Aorta (tissue), 5 donors: ENCODE data around the gene IL6ST. TPM values are rescaled to one million over a fixed set of nuclear protein-coding genes. Genes with fewer than 3 reads are reported as not detected.
"Not testable (repeated sequence)": the region's sequence is repeated elsewhere in the genome, so short reads cannot be mapped to it uniquely, and the experiment has no call there.

ENCODE experiments used
- ATAC-seq: fragments of 200-7000 bp; cut with Tn5 transposase; one replicate; pipeline ENCODE4 v1.9.1; 2022; ENCODE audit warnings: moderate library complexity; ENCODE audit not compliant: low FRiP score
- DNase-seq, 2 donors: peaks; one replicate each; pipeline ENCODE4 v3.0.0-alpha.2; 2020
- H3K27ac ChIP-seq, 2 donors: one replicate each; pipeline ENCODE4 v1.5.1; 2013; ENCODE audit warnings: low read length in 2 of 2, mild to moderate bottlenecking in 2 of 2, moderate library complexity in 2 of 2, control low read depth in 1 of 2, inconsistent platforms in 1 of 2, low read depth in 1 of 2
- H3K27me3 ChIP-seq, 2 donors: one replicate each; pipeline ENCODE4 v1.6.1; 2013; ENCODE audit warnings: control low read depth in 1 of 2, low read length in 1 of 2, mild to moderate bottlenecking in 1 of 2, moderate library complexity in 1 of 2; ENCODE audit not compliant: insufficient read depth in 2 of 2, control insufficient read depth in 1 of 2
- H3K36me3 ChIP-seq, 2 donors: one replicate each; pipeline ENCODE4 v1.6.1; 2013; ENCODE audit warnings: control low read depth in 1 of 2, low read length in 1 of 2, mild to moderate bottlenecking in 1 of 2; ENCODE audit not compliant: insufficient read depth in 2 of 2, control insufficient read depth in 1 of 2
- H3K4me1 ChIP-seq, 2 donors: one replicate each; pipeline ENCODE4 v1.6.1; 2013; ENCODE audit warnings: low read length in 2 of 2, control low read depth in 1 of 2, mild to moderate bottlenecking in 1 of 2, moderate library complexity in 1 of 2; ENCODE audit not compliant: insufficient read depth in 2 of 2, control insufficient read depth in 1 of 2
- H3K4me3 ChIP-seq, 2 donors: one replicate each; pipeline ENCODE4 v1.5.1; 2013; ENCODE audit warnings: low read length in 2 of 2, control low read depth in 1 of 2, mild to moderate bottlenecking in 1 of 2
- H3K9me3 ChIP-seq: one replicate; pipeline ENCODE4 v1.6.1; 2013; ENCODE audit warnings: mild to moderate bottlenecking, low read length; ENCODE audit not compliant: control insufficient read depth
- WGBS, 2 donors: extraction: QIAGEN DNeasy Blood & Tissue Kit; methylation state at CpG; one replicate each; pipeline ENCODE4 v1.1.7; 2013; 5-methylcytosine and 5-hydroxymethylcytosine counted together
- intact Hi-C, 2 donors: fragments of 100-400 bp; cut with DNase I; formaldehyde crosslinking; loops; one replicate each; pipeline versions ENCODE4 v1.14.2 to v1.15.0; 2022
- polyA plus RNA-seq, 2 donors: library from polyadenylated mRNA; stranded (reverse); fragments of 200-250 nt; gene quantifications; one replicate each; pipeline ENCODE4 v1.2.3, GENCODE V29; 2013
- total RNA-seq, 2 donors: library from RNA; stranded (reverse); fragmentation: NEBNext Ultra II Directional; extraction: Animal tissue kit (Norgen Biotek cat#: 25700); gene quantifications; one replicate each; pipeline ENCODE4 v1.2.1, GENCODE V29; 2021
- donor health status: healthy with polysubstance abuse.
- donor health status: Bipolar disorder and iron deficiency.
- donor health status: DM: no; HTN: no; CAD: no.
- donor health status: DM: no; HTN: no; CAD: no.
- donor health status: DM: yes; HTN: yes; CAD: no.

Gene IL6ST
- total and polyA plus RNA-seq, 4 donors = 59.0 to 370 (median 213) TPM

DNA sequence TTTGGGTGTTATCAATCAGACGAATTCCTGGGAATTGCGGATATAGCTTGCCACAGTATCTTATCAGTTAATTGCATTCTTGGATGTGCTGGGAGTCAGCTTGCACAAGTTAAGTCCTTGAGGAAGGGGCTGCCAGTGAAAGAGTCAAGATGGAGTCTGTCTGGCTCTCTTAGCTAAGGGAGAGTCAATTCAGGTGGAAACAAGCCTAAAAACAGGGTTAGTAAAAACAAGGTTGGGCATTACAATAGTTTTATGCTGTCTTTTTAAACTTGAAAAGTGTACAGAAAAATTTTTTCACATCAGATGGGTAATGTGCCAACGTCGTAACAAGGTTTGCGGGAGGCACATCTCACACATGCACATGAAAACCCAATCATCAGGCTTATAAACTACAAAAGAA lies 5.5 kb upstream of the IL6ST start:
- H3K36me3 ChIP-seq, H3K4me1 ChIP-seq, ATAC-seq, H3K27me3 ChIP-seq, H3K27ac ChIP-seq, DNase-seq, H3K4me3 ChIP-seq, intact Hi-C loops, H3K9me3 ChIP-seq: not testable (repeated sequence)
- 83% methylated on average over 5 of the region's 5 CpGs for WGBS, 2 donors

DNA sequence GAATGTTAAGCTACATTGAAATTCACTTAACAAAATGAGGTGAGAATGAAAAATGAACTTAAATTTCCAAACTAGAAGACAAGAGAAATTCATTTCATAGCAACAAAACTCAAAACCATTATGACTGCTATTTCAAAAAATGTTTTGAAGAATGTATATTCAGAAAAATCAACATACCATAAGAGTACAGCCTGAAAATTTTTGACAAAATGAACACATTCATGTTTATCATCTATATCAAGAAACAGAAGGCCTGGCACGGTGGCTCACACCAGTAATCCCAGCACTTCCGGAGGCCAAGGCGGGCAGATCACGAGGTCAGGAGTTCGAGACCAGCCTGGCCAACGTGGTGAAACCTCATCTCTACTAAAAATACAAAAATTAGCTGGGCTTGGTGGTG lies 4.2 kb upstream of the IL6ST start:
- Histone ChIP-seq H3K27me3 (no peaks in the 10 kb centered on the region), H3K9me3 (no peaks in the 10 kb centered on the region), H3K27ac (no peak overlapping the region), H3K4me3 (no peak overlapping the region), H3K4me1 (no peaks in the 10 kb centered on the region), H3K36me3 (no peaks in the 10 kb centered on the region)
- ATAC-seq (no peak), DNase-seq (no peak)
- 64 to 66% methylated on average over 6 of the region's 6 CpGs for WGBS, 2 donors
- intact Hi-C loops = loop anchor here (10.0 kb wide), 2 partner anchors 166 to 176 kb away; no protein-coding TSS in a partner anchor

DNA sequence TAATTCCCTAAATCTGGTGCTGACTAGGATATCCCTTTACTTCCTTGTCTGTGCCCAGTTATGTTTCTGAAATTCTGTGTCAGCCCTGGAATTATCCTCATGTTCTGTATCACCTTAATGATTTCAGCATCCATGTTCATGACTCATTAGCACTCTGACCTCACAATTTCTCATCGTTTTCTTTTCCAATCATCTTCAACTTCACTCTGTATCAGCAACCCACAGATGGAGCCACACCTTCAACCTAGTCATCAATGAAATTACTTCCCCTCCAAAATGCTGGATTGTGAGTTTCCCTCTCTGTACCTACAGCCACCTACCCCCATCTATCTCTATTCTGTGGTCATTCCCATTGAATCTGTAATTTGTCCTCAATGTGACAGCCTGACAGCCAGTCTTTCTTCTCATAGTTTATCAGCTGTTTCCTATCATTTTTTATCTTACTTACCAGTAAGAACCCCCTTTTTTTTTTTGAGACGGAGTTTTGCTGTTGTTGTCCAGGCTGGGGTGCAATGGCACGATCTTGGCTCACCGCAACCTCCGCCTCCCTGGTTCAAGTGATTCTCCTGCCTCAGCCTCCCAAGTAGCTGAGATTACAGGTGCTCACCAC lies 3.1 kb upstream of the IL6ST start:
- ATAC-seq = no peak
- Histone ChIP-seq H3K4me3 (no peak overlapping the region), H3K9me3 (no peaks in the 10 kb centered on the region), H3K36me3 (no peaks in the 10 kb centered on the region), H3K27me3 (no peaks in the 10 kb centered on the region), H3K27ac (no peak overlapping the region), H3K4me1 (no peaks in the 10 kb centered on the region)
- WGBS, 2 donors = 82 to 88% methylated on average over 5 of the region's 5 CpGs
- no peak for DNase-seq
- intact Hi-C loops = loop anchor here (10.0 kb wide), 2 partner anchors 167 to 177 kb away; no protein-coding TSS in a partner anchor

DNA sequence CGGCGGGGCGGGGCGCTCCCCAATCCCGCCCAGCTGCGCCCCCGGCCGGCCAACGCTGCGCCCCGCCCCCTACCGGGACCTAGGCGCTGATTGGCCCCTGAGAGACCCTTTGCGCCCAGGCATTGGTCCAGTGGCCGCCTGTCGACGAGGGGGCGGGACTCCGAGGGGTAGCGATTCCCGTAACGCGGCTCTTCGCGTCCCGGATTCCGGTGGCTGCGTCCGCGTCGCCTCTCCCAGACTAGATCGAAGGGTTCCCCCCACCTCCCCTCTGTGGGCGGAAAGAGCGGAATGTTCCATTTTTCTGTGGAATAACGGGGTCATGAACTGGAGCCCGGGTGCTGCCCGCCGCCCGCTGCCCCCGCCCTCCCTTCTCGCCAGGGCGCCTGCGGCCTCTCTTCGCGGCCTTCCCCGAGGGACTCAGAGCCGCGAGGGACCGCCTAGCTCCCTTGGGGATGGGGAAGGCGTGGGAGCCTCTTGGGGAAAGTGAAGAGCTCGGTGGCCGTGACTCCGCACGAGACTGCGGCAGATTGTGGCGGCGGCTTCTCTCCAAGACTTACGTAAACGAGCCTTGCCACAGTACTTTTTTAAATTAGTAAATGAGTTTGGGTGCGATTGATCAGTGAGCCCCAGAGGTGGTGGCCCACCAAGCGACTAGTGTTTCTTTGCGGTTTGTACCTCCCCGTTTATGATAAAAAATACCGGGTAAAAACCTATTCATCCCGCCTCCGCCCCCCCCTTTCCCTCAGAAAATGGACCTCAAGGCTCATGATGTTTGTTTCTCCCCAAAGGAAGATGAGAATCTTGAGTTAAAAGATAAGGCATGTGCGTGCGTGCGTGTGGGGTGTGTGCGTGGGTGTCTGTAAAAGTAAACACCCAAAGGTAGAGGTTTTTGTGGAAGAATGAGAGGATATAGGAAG lies 493 bp upstream of the IL6ST start:
- ATAC-seq = peak; percentile 98

DNA sequence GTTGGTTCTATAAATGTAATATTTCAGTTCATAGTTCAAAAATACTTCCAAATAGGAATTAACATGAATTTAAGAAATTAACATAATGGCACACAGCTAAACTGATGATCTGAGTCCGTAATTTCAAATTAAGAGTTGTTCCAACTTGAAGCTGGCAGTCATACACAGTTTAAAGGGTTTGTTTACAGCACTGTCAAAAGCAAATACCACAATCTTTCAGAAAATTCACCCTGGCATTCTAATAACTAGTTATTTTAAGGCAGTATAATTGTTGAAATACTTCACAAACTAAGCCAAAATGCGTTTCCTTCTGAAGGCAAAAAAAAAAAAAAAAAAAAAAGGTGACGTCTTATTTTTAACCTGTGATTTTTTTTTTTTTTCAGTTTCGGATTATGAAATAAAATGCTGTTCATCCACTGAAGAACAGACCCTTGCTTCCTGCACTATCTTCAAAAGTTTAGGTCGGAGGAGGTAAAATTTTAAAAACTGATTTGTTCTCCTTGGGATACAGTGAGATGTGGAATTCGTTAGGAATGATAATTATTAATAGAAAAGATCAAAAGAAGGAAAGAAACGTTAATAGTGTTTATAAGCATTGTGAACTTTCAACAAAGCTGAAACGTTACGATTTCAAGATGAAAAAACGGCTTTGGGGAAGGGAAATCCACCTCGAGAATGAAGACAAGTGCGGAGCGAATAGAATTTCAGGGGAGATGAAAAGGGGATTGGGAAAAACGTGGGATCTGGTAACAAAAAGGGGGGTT lies 850 bp downstream of the IL6ST start:
- no peak for ATAC-seq
- no peaks in the 10 kb centered on the region for H3K27me3 ChIP-seq
- intact Hi-C loops = loop anchor here (10.0 kb wide), 2 partner anchors 171 to 181 kb away; no protein-coding TSS in a partner anchor

More for the DNA sequence above, 493 bp upstream of the IL6ST start:
- Histone ChIP-seq H3K4me3 (peak overlapping the region; percentile 29 to 86), H3K4me1 (no peaks in the 10 kb centered on the region), H3K36me3 (no peaks in the 10 kb centered on the region), H3K27ac (peak overlapping the region; percentile 78 to 79), H3K9me3 (no peaks in the 10 kb centered on the region), H3K27me3 (no peaks in the 10 kb centered on the region)
- 0 to 1% methylated on average over 68 to 70 of the region's 70 CpGs for WGBS, 2 donors
- peak; percentile 99 for DNase-seq
- intact Hi-C loops = loop anchor here (10.0 kb wide), 2 partner anchors 170 to 180 kb away; no protein-coding TSS in a partner anchor

DNA sequence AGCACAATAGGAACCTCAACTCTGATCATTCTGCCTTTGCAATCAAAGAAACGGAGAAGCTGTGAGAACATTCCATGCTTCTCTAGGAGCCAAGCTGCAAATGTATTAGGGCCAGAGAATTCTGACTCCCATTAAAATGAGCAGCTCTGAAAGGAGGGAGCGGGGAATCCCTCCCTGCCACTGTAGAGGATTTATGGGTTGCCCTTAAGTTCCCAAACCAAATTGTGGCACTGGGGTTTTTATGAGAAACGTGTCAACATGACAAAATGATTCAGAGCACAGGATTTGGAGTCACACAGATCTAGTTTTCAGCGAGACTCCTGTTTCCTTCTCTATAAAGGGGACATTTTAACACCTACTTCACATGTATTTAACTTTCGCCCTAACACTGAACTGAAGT lies 1.8 kb downstream of the IL6ST start:
- Histone ChIP-seq H3K27ac (no peak overlapping the region), H3K9me3 (no peaks in the 10 kb centered on the region), H3K36me3 (no peaks in the 10 kb centered on the region), H3K4me3 (peak overlapping the region; percentile 37 to 86), H3K4me1 (peaks cover 3% of the 10 kb centered on the region in 2 donors), H3K27me3 (no peaks in the 10 kb centered on the region)
- DNase-seq = no peak
- intact Hi-C loops = loop anchor here (10.0 kb wide), 2 partner anchors 172 to 182 kb away; no protein-coding TSS in a partner anchor
- ATAC-seq = no peak
- WGBS, 2 donors = 7 to 10% methylated on average over 5 of the region's 5 CpGs

More for the DNA sequence above, 850 bp downstream of the IL6ST start:
- DNase-seq = no peak
- H3K9me3 ChIP-seq = no peaks in the 10 kb centered on the region
- H3K36me3 ChIP-seq = no peaks in the 10 kb centered on the region
- peak overlapping the region; percentile 34 to 86 for H3K4me3 ChIP-seq
- H3K27ac ChIP-seq = peak overlapping the region; percentile 94 to 96
- WGBS, 2 donors = 0% methylated on average over 14 of the region's 14 CpGs
- peaks cover 3% of the 10 kb centered on the region in 2 donors for H3K4me1 ChIP-seq

DNA sequence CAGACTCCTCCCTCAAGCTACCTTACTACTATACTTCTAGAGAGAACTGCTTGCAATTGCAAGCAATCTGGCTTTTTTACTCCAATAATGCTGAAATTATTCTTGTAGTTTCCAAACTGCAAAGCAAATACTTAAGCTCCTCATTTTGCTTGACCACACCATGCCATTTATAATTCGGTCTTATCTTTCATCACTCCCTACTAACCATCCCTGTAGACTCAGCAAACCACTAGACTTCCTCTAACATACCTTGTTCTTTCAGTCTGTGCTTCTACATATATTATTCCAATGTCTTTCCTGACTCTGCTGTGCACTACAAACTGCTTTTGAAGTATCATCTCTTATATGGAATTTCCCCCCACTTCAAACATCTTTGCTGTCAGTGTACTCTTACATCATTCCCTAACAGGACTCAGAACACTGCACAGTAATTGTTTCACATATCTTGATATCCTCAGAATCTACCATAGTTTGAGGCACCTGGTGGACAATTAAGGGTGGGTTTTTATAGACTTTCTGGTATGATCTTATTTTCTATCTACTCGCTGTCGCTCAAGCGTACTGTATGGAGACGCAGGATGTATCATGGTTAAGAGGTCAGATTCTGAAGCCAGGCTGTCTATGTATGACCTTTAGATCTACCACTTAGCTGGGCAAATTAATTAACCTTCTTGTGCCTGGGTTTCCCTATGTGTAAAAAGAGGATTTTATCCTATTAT lies 2.8 kb downstream of the IL6ST start:
- DNase-seq = no peak
- 74 to 78% methylated on average over 5 of the region's 5 CpGs for WGBS, 2 donors
- H3K27ac ChIP-seq = no peak overlapping the region
- peaks cover 3% of the 10 kb centered on the region in 2 donors for H3K4me1 ChIP-seq
- intact Hi-C loops = loop anchor here (10.0 kb wide), 2 partner anchors 173 to 183 kb away; no protein-coding TSS in a partner anchor
- peak overlapping the region; percentile 12 to 37 for H3K4me3 ChIP-seq
- ATAC-seq = no peak
- peaks cover 0 to under 1% of the 10 kb centered on the region in 2 donors for H3K36me3 ChIP-seq
- no peaks in the 10 kb centered on the region for H3K27me3 ChIP-seq
- H3K9me3 ChIP-seq = no peaks in the 10 kb centered on the region

DNA sequence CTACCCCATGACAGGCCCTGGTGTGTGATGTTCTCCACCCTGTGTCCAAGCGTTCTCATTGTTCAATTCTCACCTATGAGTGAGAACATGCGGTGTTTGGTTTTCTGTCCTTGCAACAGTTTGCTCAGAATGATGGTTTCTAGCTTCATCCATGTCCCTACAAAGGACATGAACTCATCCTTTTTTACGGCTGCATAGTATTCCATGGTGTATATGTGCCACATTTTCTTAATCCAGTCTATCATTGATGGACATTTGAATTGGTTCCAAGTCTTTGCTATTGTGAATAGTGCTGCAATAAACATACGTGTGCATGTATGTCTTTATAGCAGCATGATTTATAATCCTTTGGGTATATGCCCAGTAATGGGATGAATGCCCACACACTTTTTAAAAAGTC lies 3.9 kb downstream of the IL6ST start:
- H3K4me1 ChIP-seq, H3K4me3 ChIP-seq, H3K27ac ChIP-seq: not testable (repeated sequence)

More for the DNA sequence above, 3.9 kb downstream of the IL6ST start:
- ATAC-seq, H3K27me3 ChIP-seq, DNase-seq, H3K36me3 ChIP-seq, H3K9me3 ChIP-seq: not testable (repeated sequence)
- intact Hi-C loops = loop anchor here (10.0 kb wide), 2 partner anchors 174 to 184 kb away; no protein-coding TSS in a partner anchor
- WGBS, 2 donors = 78 to 86% methylated on average over 3 to 4 of the region's 4 CpGs
